Urothelium cell line (cell line): ENCODE measurements around the gene CXCR2.
"Not testable (repeated sequence)": the region's sequence is repeated elsewhere in the genome, so short reads cannot be mapped to it uniquely, and the experiment has no call there.

ENCODE experiments used
- DNase-seq: peaks from one replicate; pipeline ENCODE4 v3.0.0; 2011; ENCODE audit warnings: low spot score, mixed read lengths
- FAIRE-seq: peaks from 2 replicates; lab custom pipeline; 2011; peaks lifted over from hg19 to GRCh38; lab: Jason Lieb, UNC

CXCR2 gene

DNA sequence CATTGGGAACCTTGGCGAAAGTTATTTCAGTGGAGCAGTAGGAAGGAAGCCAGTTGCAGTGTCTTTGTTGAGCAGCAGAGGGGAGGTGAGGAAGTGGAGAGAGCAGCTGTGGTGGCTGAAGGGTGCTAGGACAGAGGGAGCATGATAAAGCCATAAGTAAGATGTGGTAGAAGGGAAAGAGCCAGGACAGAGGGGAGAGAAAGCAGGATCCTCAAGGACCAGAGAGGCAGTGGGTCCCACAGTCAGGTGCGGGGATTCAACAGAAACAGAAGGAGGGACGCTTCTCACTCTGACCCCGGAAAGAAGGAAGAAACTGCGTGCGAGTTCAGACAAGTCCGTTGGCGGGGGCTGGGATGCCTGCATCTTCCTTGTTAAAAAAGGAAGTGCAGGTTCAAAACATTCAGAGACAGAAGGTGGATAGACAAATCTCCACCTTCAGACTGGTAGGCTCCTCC, at the start of gene CXCR2:
Gene CXCR2 (plus strand): TSS at position 403 of the 455 bp plus-strand sequence. CDS start 8,774 bp downstream, outside the sequence.
- FAIRE-seq (no peak), DNase-seq (no peak)

DNA sequence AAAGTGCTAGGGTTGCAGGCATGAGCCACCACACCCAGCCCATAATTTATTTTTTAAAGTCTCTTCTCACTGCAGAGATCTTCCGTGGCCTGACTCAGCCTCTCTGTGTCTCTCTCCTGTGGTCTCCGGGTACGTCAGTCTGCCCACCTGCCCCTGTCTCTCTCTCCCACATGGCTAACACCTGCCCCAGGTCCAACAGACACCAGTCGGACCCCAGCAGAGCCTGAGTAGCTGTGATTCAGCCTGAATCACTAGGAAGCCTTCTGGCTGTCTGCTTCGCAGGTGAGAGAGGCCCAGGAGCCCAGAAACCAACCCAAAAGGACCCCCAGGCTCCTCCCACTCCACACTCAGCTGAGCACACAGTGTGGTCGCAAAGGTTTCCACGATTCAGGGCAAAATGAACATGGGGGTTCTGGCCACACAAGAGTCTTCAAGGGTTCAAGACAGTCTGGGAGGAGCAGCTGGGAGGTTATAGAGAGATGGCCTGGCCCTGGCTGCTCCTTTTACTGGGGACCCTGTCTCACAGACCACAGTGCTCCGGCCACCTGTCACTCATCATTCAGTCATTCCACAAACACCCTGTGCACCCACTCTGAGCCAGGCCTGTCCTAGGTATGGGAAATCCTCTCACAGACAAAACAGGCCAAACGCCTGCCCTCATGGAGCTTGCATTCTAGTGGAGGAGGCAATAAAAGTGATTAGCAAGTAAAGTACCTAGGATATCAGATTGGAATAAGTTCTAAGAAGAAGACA, 48.2 kb upstream of the CXCR2 start:
- no peak for FAIRE-seq

DNA sequence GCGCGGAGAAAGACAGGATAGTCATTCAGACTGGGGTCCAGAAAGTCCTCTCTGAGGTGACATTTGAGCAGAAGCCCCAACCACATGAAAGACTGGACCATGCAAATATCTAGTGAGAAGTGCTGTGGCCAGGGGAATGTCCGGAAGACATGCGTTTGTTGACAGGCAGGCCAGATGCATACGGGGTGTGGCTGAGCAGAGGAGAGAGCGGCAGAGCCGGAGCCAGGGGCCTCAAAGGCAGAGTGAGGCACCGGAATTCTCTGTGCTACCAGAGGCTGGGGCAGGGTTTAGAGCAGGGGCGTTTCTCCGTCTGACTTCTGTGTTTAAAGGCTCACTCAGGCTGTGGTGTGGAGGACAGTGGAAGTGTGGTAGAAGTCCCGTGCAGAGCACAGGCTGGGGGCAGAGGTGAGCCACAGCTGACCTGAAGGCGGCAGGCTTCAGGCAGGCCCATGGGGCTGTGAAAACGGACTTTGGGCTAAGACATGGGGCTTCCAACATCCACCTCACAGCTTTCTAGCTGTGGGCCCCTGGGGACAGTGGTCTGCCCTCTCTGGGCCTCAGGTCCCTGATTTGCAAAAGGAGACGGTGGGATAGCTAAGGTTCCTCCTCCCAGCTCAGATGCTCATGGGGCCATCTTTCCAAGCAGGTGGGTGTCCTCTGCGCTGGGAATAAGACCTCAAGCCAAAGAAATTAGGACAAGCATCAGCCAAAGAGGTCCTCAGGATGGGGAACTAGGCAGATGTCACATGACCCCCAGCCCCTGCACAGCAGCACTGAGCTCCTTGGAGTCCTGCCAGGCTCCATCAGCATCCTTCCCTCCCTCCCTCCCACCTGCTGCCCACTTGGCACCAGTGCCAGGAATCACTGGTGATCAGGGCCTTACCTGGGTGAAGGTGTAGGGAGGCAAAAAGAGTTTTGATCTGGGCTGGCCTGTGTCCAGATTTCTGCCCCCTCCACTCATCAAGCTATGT, 45.6 kb upstream of the CXCR2 start:
- FAIRE-seq = no peak
- DNase-seq = no peak

More for the DNA sequence above, 48.2 kb upstream of the CXCR2 start:
- no peak for DNase-seq

DNA sequence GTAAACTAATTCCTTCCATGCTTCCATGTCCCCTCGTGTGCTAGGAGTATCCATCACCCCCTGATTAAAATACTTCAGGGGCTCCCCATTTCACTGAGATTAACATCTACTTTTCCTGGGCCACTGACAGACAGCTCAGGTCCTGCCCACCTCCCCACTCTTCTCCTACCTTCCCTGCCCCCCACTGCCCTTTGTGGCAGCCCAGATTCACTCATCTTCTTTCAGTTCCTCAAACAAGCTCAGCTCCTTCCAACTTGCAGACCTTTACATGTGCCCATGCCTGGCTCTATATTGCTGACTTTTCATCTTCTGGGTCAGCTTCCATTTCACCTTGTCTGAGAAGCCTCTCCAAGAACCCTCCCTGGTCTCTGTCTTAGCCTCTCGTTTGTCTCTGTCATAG, 44.8 kb upstream of the CXCR2 start:
- DNase-seq = no peak

DNA sequence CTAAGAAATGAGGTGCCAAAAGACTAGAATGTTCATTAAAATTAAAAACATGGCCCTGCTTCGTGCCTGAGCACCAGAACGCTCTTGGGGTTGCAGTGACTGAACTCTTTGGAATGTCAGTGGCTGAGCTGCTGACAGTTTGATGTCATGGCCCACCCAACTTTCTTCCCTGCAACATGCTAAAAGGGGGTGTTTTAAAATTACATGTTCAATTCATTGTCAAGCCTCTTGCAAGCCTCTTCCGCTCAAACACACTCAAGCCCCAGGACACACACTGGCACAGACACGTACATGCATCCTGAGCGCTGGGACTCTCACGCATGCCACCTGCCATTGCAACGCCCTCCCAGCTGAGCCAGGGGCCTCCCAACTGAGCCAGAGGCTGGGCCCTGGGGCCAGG, 44.1 kb upstream of the CXCR2 start:
- FAIRE-seq (no peak), DNase-seq (peak; percentile 68)

More for the DNA sequence above, 44.8 kb upstream of the CXCR2 start:
- FAIRE-seq = no peak

DNA sequence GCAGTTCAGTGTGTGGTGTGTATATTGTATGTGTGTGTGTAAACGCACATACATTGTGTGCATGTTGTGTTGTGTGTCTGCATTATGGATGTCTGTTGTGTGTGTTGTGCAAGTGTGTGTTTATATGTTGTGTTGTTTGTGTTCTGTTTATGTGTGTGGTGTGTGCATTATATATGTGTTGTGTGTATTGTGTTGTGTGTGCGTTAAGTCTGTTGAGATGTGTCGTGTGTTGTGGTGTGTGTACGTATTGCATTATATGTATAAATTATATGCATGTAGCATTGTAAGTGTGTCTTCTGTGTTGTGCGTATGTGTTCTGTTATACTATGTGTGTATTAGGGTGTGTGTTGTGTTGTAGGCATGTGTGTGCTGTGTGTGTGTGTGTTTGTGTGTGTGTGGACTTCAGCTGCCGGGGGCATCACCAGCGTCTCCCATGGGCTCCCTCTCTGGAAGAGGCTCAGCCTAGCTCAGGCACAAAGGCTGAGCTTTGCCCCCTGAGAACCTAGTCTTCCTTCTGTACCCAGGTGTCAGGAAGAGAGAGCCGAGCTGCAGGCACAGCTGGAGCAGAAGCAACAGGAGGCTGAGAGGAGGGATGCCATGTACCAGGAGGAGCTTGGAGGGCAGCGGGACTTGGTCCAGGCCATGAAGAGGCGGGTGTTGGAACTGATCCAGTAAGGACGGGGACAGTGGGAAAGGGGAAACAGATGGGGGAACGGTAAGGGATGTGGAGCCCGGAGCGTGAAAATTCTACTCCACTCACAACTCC, 43.1 kb upstream of the CXCR2 start:
- DNase-seq (no peak), FAIRE-seq (peak; percentile 87)

DNA sequence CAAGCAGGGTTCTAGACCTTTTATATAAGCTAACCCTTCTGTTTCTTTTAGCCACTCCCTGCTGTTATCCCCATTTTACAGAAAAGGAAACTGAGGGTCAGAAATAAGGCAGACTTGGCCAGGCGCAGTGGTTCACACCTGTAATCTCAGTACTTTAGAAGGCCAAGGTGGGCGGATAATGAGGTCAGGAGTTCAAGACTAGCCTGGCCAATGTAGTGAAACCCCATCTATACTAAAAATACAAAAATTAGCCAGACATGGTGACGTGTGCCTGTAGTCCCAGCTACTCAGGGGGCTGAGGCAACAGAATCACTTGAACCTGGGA, 42.5 kb upstream of the CXCR2 start:
- DNase-seq (no peak), FAIRE-seq (no peak)

DNA sequence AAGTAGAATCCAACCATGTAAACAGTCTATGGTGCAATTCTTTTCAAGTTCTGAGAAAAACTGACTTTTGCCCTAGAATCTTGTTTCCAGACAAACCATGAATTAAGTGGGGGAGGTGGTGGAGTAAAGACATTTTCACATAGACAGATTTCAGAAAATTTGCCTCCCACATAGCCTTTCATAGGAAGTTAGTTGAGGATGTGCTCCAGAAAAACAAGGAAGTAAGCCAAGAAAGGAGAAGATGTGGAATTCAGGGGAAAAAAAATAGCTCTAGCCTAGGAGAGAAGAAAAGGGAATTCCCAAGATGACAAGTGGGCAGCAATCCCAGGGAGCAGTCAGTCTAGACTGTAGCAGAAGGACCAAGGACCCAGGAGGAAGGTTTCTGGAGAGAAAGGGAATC, 39.4 kb upstream of the CXCR2 start:
- FAIRE-seq = no peak

DNA sequence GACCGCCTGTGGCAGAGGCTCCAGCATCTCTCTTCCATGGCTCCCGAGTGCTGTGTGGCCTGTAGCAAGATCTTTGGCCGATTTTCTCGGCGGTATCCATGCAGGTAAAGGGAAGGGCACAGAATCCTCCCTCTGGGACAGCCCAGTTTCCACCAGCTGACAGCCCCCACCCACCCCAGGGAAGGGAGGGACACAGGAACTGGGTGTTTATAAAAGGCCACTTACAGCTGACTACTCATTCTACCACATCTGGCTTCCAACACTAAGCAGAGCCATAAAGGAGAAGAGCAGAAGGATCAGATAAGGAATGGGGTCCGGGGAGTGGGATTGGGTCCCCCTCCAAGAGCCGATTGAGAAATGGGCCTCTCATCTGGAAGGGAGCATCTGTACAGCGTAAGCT, 36.6 kb upstream of the CXCR2 start:
- FAIRE-seq (no peak), DNase-seq (no peak)

More for the DNA sequence above, 39.4 kb upstream of the CXCR2 start:
- DNase-seq = no peak

DNA sequence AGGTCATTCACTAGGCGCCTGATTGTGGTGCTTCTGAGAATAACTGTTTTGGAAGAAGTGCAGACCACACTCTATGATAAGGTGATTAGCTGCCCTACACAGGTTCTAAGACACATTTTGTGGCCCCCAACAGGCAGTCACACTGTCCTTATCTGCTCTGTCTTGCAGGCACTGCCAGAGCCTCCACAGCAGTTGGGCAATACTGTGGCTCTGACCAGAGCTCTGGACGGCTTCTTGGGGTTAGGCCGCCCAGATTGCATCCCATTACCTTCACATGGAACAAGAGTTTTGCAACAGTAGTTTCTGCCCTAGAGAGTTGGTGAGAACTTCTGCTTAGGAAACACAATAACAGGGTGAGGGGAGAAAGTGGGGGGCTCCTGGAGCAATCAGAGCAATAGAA, 34.1 kb upstream of the CXCR2 start:
- no peak for DNase-seq
- no peak for FAIRE-seq

DNA sequence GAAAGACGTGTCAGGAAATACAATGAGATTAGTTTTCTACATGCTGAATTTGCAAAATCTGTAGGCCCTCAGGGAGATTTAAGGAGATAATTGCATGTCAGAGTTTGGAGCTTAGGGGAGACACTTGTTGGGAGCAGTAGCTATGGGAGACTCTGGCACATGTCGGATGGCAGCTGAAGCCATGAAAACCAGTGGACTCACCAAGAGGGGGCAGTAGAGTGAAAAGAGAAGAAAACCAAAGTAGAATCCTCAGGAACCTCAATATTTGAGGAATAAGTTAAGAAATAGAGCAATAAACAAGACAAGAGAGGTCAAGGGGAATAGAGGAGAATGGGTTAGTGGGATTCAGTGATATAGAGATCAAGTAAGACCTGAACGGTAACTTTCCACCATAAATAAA, 31.9 kb upstream of the CXCR2 start:
- no peak for FAIRE-seq
- peak; percentile 1 for DNase-seq

DNA sequence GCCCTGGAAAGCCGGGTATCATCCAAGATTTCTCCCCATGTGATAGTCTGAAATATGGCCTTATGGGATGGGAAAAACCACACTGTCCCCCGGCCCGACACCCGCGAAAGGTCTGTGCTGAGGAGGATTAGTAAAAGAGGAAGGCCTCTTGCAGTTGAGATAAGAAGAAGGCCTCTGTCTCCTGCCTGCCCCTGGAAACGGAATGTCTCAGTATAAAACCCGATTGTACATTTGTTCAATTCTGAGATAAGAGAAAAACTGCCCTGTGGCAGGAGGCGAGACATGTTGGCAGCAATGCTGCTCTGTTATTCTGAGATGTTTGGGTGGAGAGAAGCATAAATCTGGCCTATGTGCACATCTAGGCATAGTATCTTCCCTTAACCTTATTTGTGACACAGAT, 30.0 kb upstream of the CXCR2 start:
- DNase-seq (no peak), FAIRE-seq (no peak)

DNA sequence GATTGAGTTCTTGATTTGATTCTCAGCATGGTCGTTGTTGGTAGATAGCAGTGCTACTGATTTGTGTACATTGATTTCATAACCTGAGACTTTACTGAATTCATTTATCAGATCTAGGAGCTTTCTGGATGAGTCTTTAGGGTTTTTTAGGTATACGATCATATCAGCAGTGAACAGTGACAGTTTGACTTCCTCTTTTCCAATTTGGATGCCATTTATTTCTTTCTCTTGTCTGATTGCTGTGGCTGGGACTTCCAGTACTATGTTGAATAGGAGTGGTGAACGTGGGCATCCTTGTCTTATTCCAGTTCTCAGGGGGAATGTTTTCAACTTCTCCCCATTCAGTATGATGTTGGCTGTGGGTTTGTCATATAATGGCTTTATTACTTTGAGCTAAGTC, 27.9 kb upstream of the CXCR2 start:
- DNase-seq = no peak
- no peak for FAIRE-seq

DNA sequence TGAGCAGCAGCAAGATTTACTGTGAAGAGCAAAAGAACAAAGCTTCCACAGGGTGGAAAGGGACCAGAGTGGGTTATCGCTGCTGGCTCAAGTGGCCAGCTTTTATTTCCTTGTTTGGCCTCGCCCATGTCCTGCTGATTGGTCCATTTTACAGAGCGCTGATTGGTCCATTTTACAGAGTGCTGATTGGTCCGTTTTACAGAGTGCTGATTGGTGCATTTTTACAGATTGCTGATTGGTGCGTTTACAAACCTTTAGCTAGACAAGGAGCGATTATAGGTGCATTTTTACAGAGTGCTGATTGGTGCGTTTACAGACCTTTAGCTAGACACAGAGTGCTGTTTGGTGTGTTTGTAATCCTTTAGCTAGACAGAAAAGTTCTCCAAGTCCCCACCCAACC, 17.0 kb upstream of the CXCR2 start:
- DNase-seq, FAIRE-seq: not testable (repeated sequence)

DNA sequence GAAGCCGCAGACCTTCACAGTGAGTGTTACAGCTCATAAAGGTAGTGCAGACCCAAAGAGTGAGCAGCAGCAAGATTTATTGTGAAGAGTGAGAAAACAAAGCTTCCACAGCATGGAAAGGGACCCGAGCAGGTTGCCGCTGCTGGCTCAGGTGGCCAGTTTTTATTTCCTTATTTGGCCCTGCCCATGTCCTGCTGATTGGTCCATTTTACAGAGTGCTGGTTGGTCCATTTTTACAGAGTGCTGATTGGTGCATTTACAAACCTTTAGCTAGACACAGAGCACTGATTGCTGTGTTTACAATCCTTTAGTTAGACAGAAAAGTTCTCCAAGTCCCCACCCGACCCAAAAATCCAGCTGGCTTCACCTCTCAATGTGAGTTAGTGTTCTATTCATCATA, 4.0 kb upstream of the CXCR2 start:
- DNase-seq, FAIRE-seq: not testable (repeated sequence)

DNA sequence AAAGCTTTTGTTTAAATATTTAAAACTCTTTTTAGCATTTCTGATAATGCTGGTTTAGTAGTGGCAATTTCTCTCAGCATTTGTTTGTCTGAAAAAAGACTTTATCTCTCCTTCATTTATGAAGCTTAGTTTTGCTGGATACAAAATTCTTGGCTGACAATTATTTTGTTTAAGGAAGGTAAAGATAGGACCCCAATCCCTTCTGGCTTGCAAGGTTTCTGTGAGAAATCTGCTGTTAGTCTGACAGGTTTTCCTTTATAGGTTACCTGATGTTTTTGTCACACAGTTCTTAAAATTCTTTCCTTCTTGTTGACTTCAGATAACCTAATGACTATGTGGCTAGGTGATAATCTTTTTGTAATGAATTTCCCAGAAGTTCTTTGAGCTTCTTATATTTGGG, 3.5 kb upstream of the CXCR2 start:
- DNase-seq, FAIRE-seq: not testable (repeated sequence)

DNA sequence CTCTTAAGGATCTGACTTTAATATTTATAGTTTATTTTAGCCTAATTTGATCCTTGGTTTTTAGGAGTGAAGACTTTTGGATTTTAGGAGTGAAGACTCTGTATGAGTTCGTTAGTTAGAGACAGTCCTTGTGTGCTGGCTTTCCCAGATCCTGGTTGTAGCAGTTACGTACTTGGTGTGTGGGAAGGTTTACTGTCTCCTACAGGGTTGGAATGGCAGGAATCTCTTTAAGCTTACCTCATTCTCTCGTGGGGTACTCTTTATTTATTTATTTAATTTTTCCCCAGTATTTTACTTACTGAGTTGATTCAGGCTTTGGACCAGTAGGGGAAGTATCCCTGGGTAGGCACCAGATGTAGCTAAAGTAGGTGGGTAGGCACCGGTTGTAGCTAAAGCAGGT, 1.8 kb upstream of the CXCR2 start:
- FAIRE-seq = no peak
- no peak for DNase-seq

DNA sequence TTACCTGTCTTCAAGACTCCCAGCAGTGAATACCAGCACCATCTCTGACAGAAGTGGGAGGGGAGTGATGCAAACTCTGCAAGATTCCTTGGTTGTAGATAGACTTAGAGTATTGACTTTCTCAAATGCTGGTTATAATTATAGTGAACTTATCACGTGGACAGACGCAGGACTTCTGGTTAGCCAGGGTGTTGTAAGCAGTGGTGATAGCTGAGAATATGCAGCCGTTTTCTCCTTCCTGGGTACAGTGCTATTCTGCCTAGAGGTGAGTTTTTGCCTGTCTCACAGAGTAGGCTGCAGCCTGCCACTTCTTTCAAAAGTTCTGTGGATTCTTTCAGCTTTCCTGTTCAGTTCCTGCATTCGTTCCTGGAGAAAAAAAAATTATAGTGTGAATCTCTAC, 733 bp upstream of the CXCR2 start:
- FAIRE-seq = no peak
- no peak for DNase-seq

DNA sequence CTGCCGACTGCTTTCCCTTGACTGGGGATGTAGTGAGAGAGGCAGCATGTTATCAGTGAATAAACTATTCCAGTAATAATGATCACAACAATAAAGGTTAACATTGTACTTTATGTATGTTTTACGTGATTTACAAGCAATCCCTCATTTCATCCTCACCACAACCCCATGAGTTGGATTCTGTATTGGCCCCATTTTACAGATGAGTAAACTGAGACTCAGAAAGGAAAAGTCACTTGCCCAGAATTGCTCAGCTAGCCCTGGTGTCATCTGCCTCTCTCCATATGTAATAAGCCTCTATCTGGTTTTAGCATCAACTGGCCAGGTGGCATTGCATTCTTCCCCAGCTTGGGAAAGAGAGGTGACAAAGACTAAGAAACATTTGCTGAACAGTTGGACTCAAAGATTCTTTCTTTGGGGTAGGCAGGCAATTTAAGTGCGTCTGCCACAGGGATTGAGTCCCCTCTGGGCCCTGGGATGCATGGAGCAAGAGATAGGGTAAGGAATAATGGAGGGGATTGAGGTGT, 2.2 kb downstream of the CXCR2 start:
- FAIRE-seq (no peak), DNase-seq (no peak)

DNA sequence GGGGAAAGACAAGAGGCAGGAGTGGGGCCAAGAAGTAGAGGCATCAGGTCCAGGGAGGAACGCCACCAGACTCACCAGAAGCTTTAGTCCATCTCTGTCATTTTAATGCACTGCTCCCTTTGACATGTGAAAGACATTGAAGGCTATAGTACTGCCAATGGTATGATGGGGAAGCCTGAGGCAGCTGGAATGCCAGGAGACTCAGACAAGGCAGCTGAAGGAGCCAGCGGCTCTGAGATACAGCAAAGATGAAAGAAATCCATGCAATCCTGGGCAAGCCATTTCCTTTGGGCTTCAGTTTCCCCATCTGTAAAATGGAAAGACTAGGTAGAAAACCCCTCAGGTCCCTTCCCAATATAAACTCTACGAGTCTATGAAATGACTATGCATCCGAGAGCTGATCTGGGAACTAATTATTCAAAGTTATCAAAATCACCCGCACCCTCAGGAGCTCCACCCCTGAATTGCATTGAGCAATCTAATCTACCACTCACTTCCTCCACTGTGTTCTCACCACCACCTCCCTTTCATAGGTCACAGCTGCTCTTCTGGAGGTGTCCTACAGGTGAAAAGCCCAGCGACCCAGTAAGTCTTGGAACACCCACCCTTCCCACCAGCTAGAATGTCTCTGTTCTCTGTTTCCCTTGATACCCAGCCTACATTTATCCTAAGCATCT, 3.1 kb downstream of the CXCR2 start:
- DNase-seq = no peak
- FAIRE-seq = no peak
